ENCODE results near the gene CNPPD1.

DNA sequence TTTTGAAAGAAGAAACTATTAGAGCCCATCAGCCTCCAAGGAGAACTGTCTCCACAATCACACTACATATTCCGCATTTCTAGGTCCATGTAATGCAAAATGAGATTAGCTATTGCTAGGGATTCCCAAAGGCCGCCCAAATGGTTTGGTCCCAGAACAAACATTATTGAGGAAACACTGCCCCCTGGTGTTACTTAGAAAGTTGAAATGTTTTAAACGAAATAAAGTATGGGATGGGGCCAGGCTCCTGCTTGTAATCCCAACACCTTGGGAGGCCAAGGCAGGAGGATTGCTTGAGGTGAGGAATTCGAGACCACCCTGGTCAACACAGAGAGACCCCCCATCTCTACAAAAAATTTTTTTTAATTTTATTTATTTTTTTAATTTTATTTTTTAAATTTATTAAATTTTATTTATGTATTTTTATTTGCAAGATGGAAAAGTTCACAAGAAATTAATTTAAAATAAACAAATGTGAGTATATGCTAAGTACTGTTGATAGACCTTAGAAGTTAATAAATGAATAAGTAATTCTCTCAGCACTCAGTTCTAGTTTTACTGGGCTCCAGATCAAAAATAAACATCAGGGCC is 21.6 kb downstream of the CNPPD1 start:
- TF ChIP-seq POLR2A (IDR thresholded peaks at IDR 0.05; ENCODE audit: low read length): no peak
- TF ChIP-seq GATA1 (IDR thresholded peaks at IDR 0.05; ENCODE audit: low read depth, low read length): no peak
